Measurements from ENCODE around the gene ITGB7. TPM values are rescaled to one million over a fixed set of nuclear protein-coding genes. Genes with fewer than 3 reads are reported as not detected.

ITGB7 gene
- total and polyA plus RNA-seq, 9 of the 15 experiments (the other 6 are each of a cell fraction or from before 2014, with no cell fraction given): 0.06 to 2.0 (median 0.67) TPM

DNA sequence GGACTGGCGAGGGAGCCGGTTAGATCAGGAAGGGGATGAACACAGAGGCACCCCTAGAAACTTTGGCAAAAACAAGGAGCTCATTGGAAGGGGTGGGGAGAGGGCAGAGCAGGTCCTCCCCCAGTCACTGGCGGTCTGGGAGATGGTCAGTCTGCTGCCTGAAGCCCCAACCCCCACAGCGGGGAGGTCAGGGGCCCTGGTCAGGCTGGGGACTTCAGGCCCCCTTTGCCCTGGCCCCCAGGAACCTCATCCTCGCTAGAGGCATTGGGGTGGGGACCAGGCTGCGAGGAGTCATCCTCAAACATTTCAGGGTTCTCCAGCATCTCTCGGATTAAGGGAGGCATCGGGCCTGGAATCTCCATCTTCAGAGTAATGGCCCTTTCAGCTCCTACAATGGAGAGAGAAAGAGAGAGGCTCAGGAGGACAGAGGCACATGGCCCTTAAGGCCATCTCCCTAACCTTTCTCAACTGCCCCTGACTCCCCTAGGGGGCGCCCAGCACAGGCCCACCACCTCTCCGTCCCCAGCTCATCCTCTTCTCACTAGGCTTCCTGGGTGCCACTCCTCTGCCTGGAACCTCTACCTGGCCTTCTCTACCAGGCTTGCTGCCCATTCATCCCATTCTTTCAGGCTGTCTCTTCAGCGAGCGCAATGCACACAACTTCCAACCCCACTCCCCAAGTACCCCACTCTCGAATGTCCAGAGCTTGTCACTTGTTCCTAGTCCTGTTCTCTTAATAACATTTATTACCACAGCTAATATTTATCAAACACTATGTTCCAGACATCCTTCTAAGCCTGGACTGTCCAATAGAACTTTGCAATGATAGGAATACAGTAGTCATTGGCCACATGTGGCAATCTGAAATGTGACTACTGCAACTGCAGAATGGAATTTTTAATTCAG lies 4.7 kb upstream of the ITGB7 start:
- H3K36me3 ChIP-seq (ENCODE audit: control insufficient read depth, insufficient read depth, low read length): peaks cover 40% of the 10 kb centered on the region
- in situ Hi-C loops (cut with MboI) (loop anchor here (5.0 kb wide), 1 partner anchor 76 kb away; no protein-coding TSS in a partner anchor), intact Hi-C loops (cut with micrococcal nuclease) (loop anchor here (2.0 kb wide), 1 partner anchor 297 kb away; no protein-coding TSS in a partner anchor)
- H3K27me3 ChIP-seq (ENCODE audit: control insufficient read depth in 2 of 2, insufficient read depth in 2 of 2, low read length in 2 of 2): no peaks in the 10 kb centered on the region
- H3K4me1 ChIP-seq (replicated peaks in 1 of 2; ENCODE audit: control insufficient read depth in 2 of 2, insufficient read depth in 2 of 2, low read length in 2 of 2): peaks cover 17 to 30% of the 10 kb centered on the region in 2 experiments; a peak in 4 of 5 replicates
- ATAC-seq (peak; percentile 81), DNase-seq (ENCODE audit: extremely low read depth in 1 of 4, low spot score in 3 of 4) (peak; percentile 69 to 74 (median 72)), FAIRE-seq (peak; percentile 35)
- peak overlapping the region; percentile 71 for H2AFZ ChIP-seq (ENCODE audit: low read depth, low read length)
- WGBS (ENCODE audit: insufficient coverage, low coverage, missing lambda C conversion rate): 66% methylated on average over 12 of the region's 13 CpGs
- H3K9me3 ChIP-seq (replicated peaks; ENCODE audit: control insufficient read depth, insufficient read depth, low read depth, low read length): no peaks in the 10 kb centered on the region
- no peak overlapping the region for H3K27ac ChIP-seq (ENCODE audit: extremely low read depth, low read depth, low read length)
- H3K4me3 ChIP-seq: no peak overlapping the region
- ChIA-PET CTCF (ENCODE audit: low intra/inter-chr PET ratio) (interaction anchor here (0.9 to 4.5 kb wide), 2 partner anchors 56 to 76 kb away, joined by 3 to 41 read pairs; partner anchors contain the start of gene ESPL1), POLR2A (interaction anchor here (0.6 to 1.3 kb wide), 6 partner anchors 8 to 77 kb away, joined by 3 to 4 read pairs (median 3); partner anchors contain the start of genes CSAD and ZNF740)
- no peaks in the 10 kb centered on the region for H3K79me2 ChIP-seq (ENCODE audit: control insufficient read depth, insufficient read depth, low read length)
- BruUV-seq (replicated peaks): no TSS peak
- no peak overlapping the region for H3K9ac ChIP-seq (ENCODE audit: insufficient read depth in 1 of 2, low read depth in 2 of 2, low read length in 2 of 2)
- no peaks in the 10 kb centered on the region for H4K20me1 ChIP-seq (replicated peaks; ENCODE audit: control insufficient read depth, insufficient read depth, low read length)
- no peaks in the 10 kb centered on the region for H3K9me1 ChIP-seq (ENCODE audit: control insufficient read depth, insufficient read depth, low read length)
- no peak overlapping the region for H3K4me2 ChIP-seq (ENCODE audit: insufficient read depth, low read length)
- TF ChIP-seq POLR2B (IDR thresholded peaks at IDR 0.05; ENCODE audit: low read depth, partially characterized antibody) (no peak), PPARD (CRISPR knock-in tag; IDR thresholded peaks at IDR 0.05) (no peak), FOXJ3 (CRISPR knock-in tag; IDR thresholded peaks at IDR 0.05) (no peak), ZNF785 (CRISPR knock-in tag; IDR thresholded peaks at IDR 0.05) (no peak), ZNF584 (CRISPR knock-in tag; IDR thresholded peaks at IDR 0.05; ENCODE audit: low read depth) (no peak), MEF2D (tag; conservative IDR thresholded peaks at IDR 0.05; ENCODE audit: low read depth) (no peak), ZEB2 (IDR thresholded peaks at IDR 0.05) (no peak), ELF1 (tag; IDR thresholded peaks at IDR 0.05) (no peak), ZNF695 (CRISPR knock-in tag; IDR thresholded peaks at IDR 0.05) (no peak), ZNF12 (CRISPR knock-in tag; IDR thresholded peaks at IDR 0.05) (no peak), FOXJ2 (tag; IDR thresholded peaks at IDR 0.05) (no peak), ZNF253 (CRISPR knock-in tag; conservative IDR thresholded peaks at IDR 0.05) (no peak), STAG1 (CRISPR knock-in tag; IDR thresholded peaks at IDR 0.05; ENCODE audit: borderline replicate concordance) (peak; percentile 32; the same call in 1 of the 2 replicates), U2AF2 (optimal IDR thresholded peaks at IDR 0.05; ENCODE audit: low read depth, low read length) (no peak)
- TF ChIP-seq, protein P1, sequence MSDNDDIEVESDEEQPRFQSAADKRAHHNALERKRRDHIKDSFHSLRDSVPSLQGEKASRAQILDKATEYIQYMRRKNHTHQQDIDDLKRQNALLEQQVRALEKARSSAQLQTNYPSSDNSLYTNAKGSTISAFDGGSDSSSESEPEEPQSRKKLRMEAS (CRISPR knock-in tag; IDR thresholded peaks at IDR 0.05): peak; percentile 34; the same call in 1 of the 2 replicates
- TF ChIP-seq, protein P2, sequence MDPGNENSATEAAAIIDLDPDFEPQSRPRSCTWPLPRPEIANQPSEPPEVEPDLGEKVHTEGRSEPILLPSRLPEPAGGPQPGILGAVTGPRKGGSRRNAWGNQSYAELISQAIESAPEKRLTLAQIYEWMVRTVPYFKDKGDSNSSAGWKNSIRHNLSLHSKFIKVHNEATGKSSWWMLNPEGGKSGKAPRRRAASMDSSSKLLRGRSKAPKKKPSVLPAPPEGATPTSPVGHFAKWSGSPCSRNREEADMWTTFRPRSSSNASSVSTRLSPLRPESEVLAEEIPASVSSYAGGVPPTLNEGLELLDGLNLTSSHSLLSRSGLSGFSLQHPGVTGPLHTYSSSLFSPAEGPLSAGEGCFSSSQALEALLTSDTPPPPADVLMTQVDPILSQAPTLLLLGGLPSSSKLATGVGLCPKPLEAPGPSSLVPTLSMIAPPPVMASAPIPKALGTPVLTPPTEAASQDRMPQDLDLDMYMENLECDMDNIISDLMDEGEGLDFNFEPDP (CRISPR knock-in tag; IDR thresholded peaks at IDR 0.05): no peak
